Limb (tissue), 2 donors: ENCODE data around the gene CNOT9.

Experiments
- DNase-seq, 2 donors: peaks; one replicate each; pipeline ENCODE4 v3.0.0-alpha.2; 2016; ENCODE audit errors: extremely low spot score in 2 of 2

The CNOT9 gene

GRCh38 chr2:218577482-218578220 is 9.0 kb downstream of the CNOT9 start:
- no peak for DNase-seq

- DNase-seq = no peak
Observed at GRCh38 chr2:218578272-218578877, 9.7 kb downstream of the CNOT9 start.

GRCh38 chr2:218582076-218582475 is 13.4 kb downstream of the CNOT9 start:
- no peak for DNase-seq

GRCh38 chr2:218583983-218584850 is 15.6 kb downstream of the CNOT9 start:
- DNase-seq = no peak

- no peak for DNase-seq
Observed at GRCh38 chr2:218585541-218585940, 16.9 kb downstream of the CNOT9 start.

- peak; percentile 68 to 80 for DNase-seq
Observed at GRCh38 chr2:218605432-218605831, 36.8 kb downstream of the CNOT9 start.

GRCh38 chr2:218607436-218608115 is 38.9 kb downstream of the CNOT9 start, which contains the start of gene PLCD4:
Gene PLCD4 (plus strand): TSS chr2:218607899. CDS start chr2:218615740, 7,841 bp downstream.
- peak; percentile 53 to 55 for DNase-seq

- no peak for DNase-seq
Observed at GRCh38 chr2:218615868-218616315, 47.3 kb downstream of the CNOT9 start.

- DNase-seq = no peak
Observed at GRCh38 chr2:218618102-218618860, 49.6 kb downstream of the CNOT9 start.

GRCh38 chr2:218621007-218621406 is 52.4 kb downstream of the CNOT9 start:
- DNase-seq = no peak

- no peak for DNase-seq
Observed at GRCh38 chr2:218622606-218623365, 54.1 kb downstream of the CNOT9 start.

- no peak for DNase-seq
Observed at GRCh38 chr2:218623366-218623705, 54.7 kb downstream of the CNOT9 start.

GRCh38 chr2:218626369-218626768 is 57.7 kb downstream of the CNOT9 start:
- DNase-seq = no peak

- DNase-seq = no peak
Observed at GRCh38 chr2:218627939-218628338, 59.3 kb downstream of the CNOT9 start.

GRCh38 chr2:218631837-218632236 is 63.2 kb downstream of the CNOT9 start:
- DNase-seq = no peak

GRCh38 chr2:218635719-218636118 is 67.1 kb downstream of the CNOT9 start:
- no peak for DNase-seq

- DNase-seq = no peak
Observed at GRCh38 chr2:218638372-218638771, 69.7 kb downstream of the CNOT9 start.

GRCh38 chr2:218642121-218642656 is 73.5 kb downstream of the CNOT9 start:
- no peak for DNase-seq

GRCh38 chr2:218642786-218643185 is 74.1 kb downstream of the CNOT9 start:
- no peak for DNase-seq
